IgD-negative memory B cell (primary cell): ENCODE measurements around the gene CMTM3. TPM values are rescaled to one million over a fixed set of nuclear protein-coding genes. Genes with fewer than 3 reads are reported as not detected.

Experiments used
- H3K27ac Mint-ChIP-seq, 3 donors: one replicate each; pipeline ENCODE4 v1.8.0; 2020 to 2022; ENCODE audit warnings: mild to moderate bottlenecking in 3 of 3, mixed read lengths in 3 of 3, moderate library complexity in 1 of 3
- H3K27me3 Mint-ChIP-seq: one replicate; pipeline ENCODE4 v1.8.0; 2021; ENCODE audit warnings: mixed read lengths
- H3K36me3 Mint-ChIP-seq: one replicate; pipeline ENCODE4 v1.8.0; 2020; ENCODE audit warnings: mild to moderate bottlenecking, mixed read lengths
- H3K4me1 Mint-ChIP-seq, 3 donors: one replicate each; pipeline ENCODE4 v1.8.0; 2020 to 2022; ENCODE audit warnings: mixed read lengths in 3 of 3, mild to moderate bottlenecking in 1 of 3
- H3K4me3 Mint-ChIP-seq, 4 donors: one replicate each; pipeline ENCODE4 v1.8.0; 2020 to 2022; ENCODE audit warnings: mild to moderate bottlenecking in 4 of 4, mixed read lengths in 4 of 4, moderate library complexity in 3 of 4
- H3K9me3 Mint-ChIP-seq, 3 donors: one replicate each; pipeline ENCODE4 v1.8.0; 2020 to 2021; ENCODE audit warnings: mixed read lengths in 3 of 3, mild to moderate bottlenecking in 1 of 3
- polyA plus RNA-seq: library from polyadenylated mRNA; unstranded; fragments of 300-500 nt; fragmentation: Illumina TruSeq; gene quantifications from one replicate; pipeline ENCODE4 v1.2.3, GENCODE V29; 2021

Gene CMTM3
- polyA plus RNA-seq, 1 donor from 2014 or later, result 5.2 TPM

- peaks cover 19% of the 10 kb centered on the region for H3K27me3 Mint-ChIP-seq
- no peak overlapping the region for H3K4me3 Mint-ChIP-seq
- no peaks in the 10 kb centered on the region for H3K9me3 Mint-ChIP-seq
- peaks cover 0 to 6% (median 5%) of the 10 kb centered on the region in 3 donors for H3K4me1 Mint-ChIP-seq
- H3K27ac Mint-ChIP-seq, result no peak overlapping the region
- H3K36me3 Mint-ChIP-seq, result no peaks in the 10 kb centered on the region
Measured at GRCh38 chr16:66574531-66574930, 30.0 kb upstream of the CMTM3 start.

DNA sequence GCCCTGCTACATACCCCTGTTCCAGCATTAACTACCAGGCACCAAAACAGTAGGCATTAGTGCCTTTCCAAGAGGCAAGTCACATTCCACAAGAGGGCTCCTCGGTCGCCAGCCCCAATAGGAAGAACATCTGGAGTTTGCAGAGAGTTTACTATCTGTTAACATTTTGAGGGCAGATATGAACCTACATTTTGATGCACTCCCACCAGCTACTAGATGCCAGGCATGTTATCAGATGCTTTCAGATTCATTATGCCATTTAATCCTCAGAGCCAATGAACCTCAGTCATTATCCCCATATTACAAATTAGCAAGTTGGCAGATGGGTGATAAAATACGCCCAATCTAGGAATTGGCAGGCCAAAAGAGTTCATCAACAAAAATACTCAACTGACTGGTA, 29.4 kb upstream of the CMTM3 start:
- H3K4me3 Mint-ChIP-seq, result no peak overlapping the region
- H3K36me3 Mint-ChIP-seq, result no peaks in the 10 kb centered on the region
- no peak overlapping the region for H3K27ac Mint-ChIP-seq
- peaks cover 0 to 6% (median 5%) of the 10 kb centered on the region in 3 donors for H3K4me1 Mint-ChIP-seq
- peaks cover 19% of the 10 kb centered on the region for H3K27me3 Mint-ChIP-seq
- no peaks in the 10 kb centered on the region for H3K9me3 Mint-ChIP-seq

- peaks cover 0 to 6% (median 5%) of the 10 kb centered on the region in 3 donors for H3K4me1 Mint-ChIP-seq
- H3K27ac Mint-ChIP-seq, result no peak overlapping the region
- H3K4me3 Mint-ChIP-seq, result no peak overlapping the region
- no peaks in the 10 kb centered on the region for H3K36me3 Mint-ChIP-seq
- no peaks in the 10 kb centered on the region for H3K9me3 Mint-ChIP-seq
- H3K27me3 Mint-ChIP-seq, result peaks cover 19% of the 10 kb centered on the region
Measured at GRCh38 chr16:66576296-66576695, 28.2 kb upstream of the CMTM3 start.

DNA sequence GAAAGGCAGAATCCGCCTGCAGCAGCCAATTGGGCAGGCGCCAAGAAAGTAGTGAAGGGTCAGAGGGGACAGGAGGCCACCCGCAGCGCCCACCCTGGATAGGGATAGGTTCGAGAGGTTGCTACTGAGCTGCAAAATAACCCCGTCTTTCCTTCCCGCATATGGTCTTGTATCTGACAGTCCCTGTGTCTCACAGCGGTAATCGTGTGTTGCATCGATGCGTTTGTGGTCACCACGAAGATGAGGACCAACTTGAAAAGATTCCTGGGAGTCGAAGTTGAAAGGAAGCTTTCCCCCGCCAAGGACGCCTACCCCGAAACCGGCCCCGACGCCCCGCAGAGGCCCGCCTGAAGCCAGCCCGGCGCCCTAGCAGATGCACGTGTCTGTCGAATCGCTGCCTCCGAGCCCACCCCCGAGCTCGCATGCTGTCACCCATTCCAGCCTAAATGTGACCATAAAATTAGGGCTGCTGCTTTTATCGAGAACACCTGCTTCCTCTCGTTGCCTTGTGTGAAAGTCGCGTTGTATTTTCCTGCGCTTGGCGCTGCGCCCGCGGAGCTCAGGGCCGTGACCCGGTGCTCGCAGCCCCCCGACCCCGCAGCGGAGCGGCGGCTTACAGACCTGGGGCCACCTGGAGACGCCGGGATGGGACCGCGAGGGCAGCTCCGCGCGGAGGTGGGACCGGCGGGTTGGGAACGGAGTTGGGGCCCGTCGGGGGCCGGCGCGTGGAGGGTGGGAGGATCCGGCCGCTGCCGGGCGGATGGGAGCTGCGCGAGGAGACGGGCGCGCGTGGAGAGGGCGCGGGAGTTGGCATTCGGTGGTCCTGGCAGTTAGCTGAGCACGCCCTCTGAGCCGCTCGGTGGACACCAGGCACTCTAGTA, 25.6 kb upstream of the CMTM3 start, which contains the start of gene CMTM2:
CMTM2 (plus strand) TSS at position 813 of the 881 bp plus-strand sequence. CDS start 145 bp downstream, outside the sequence.
- Mint-ChIP-seq H3K4me3 (peak within 1 kb of the TSS in 3 of 4 donors; percentile 10 to 83 (median 68)), H3K9me3 (peaks cover 0 to 1% (median 0%) of the 10 kb centered on the region in 3 donors), H3K4me1 (peaks cover 0 to 6% (median 5%) of the 10 kb centered on the region in 3 donors), H3K27ac (no peak within 1 kb of the TSS), H3K27me3 (peaks cover 19% of the 10 kb centered on the region), H3K36me3 (no peaks in the 10 kb centered on the region)

DNA sequence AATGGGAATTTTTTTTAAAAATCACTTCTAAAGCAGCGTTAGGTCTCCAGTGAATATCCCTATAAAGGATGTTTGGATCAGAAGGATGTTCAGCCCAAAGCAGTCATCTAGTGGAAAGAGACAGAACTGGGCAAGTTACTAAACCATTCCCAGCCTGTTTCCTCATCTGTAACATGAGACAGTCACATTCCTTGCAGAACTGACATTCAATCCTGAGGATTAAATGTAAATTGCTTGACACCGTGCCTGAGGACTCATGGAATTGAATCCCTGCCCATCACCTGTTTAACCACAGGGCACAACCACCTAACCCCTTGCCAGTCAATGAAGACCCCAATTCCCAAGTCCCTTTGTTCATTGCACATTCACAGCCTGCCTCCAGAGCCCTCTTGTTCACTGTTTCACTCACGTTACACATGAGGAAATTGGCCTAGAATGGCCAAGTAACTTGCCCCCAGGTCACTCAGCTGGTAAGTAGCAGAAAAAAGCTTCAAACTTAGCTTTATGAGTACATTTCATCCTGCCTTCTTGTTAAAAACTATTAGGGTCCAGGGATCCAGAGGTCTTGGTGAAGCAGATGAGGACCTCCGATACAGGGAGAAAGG, 23.8 kb upstream of the CMTM3 start:
- H3K9me3 Mint-ChIP-seq, result peaks cover 0 to 1% (median 0%) of the 10 kb centered on the region in 3 donors
- no peak overlapping the region for H3K27ac Mint-ChIP-seq
- no peaks in the 10 kb centered on the region for H3K36me3 Mint-ChIP-seq
- peaks cover 0 to 10% (median 5%) of the 10 kb centered on the region in 3 donors for H3K4me1 Mint-ChIP-seq
- H3K27me3 Mint-ChIP-seq, result peaks cover 23% of the 10 kb centered on the region
- H3K4me3 Mint-ChIP-seq, result no peak overlapping the region

GRCh38 chr16:66581246-66581952, 23.1 kb upstream of the CMTM3 start:
- no peak overlapping the region for H3K4me3 Mint-ChIP-seq
- H3K36me3 Mint-ChIP-seq, result no peaks in the 10 kb centered on the region
- H3K27me3 Mint-ChIP-seq, result peaks cover 22% of the 10 kb centered on the region
- H3K4me1 Mint-ChIP-seq, result peaks cover 0 to 12% (median 5%) of the 10 kb centered on the region in 3 donors
- peaks cover 0 to 1% (median 0%) of the 10 kb centered on the region in 3 donors for H3K9me3 Mint-ChIP-seq
- H3K27ac Mint-ChIP-seq, result peak overlapping the region in 1 of 3 donors; percentile 7

DNA sequence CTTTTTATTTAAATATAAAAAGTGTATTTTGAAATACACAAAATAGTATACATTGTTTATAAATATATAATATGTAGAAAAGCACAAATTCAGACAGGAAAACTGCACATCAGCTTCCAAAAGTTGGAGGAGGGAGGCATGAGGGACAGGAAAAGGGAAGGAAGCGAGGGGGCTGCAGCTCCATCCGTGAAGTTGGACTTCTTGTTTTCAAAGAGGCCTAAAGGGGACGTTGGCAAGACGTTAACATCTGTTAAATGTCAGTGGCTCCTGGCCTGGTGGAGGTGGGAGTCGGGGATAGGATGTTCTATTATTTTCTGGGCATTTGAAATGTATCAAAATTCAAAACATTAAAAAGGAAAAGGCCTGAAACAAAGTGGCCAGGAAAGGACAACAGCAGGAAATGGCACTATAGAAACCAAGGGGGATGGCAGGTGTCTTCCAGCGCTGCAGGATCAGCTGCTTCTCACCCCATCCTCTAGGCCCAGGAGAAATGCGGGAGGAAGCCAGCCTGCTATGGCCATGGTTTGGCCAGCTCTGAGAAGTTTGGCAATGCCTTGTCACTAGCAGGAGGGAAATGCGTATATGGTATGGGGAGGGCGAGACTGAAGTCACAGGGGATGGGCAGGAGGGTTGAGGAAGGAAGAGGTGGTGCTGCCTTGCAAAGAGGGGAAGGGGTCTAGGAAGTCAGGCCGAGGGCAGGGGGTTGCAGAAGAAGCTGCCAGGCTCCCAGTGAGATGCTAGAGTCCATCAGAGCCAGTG, 18.8 kb upstream of the CMTM3 start:
- no peak overlapping the region for H3K27ac Mint-ChIP-seq
- no peaks in the 10 kb centered on the region for H3K36me3 Mint-ChIP-seq
- H3K4me3 Mint-ChIP-seq, result no peak overlapping the region
- H3K9me3 Mint-ChIP-seq, result peaks cover 0 to 1% (median 0%) of the 10 kb centered on the region in 3 donors
- H3K4me1 Mint-ChIP-seq, result peaks cover 7 to 18% (median 14%) of the 10 kb centered on the region in 3 donors
- H3K27me3 Mint-ChIP-seq, result peaks cover 8% of the 10 kb centered on the region

DNA sequence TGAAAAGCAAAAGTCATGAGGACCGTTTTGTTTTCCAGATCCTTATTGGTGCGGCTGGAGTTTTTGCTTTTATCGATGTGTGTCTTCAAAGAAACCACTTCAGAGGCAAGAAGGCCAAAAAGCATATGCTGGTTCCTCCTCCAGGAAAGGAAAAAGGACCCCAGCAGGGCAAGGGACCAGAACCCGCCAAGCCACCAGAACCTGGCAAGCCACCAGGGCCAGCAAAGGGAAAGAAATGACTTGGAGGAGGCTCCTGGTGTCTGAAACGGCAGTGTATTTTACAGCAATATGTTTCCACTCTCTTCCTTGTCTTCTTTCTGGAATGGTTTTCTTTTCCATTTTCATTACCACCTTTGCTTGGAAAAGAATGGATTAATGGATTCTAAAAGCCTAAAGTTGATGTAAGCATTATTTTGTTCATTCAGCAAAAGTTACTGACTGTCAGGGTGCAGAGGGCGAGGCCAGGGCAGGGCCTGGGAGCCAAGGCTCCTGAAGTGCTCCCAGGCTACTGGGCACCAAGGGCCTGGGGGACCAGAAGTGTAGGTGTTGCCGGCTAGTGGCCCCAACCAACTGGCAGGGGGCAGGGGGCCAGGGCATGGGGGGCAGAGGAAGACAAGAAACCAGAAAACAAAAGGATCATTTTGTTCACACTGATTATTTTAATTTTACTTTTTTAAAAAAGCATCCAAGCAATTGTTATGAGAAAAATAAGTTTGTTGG, 16.5 kb upstream of the CMTM3 start:
- peaks cover 7 to 18% (median 14%) of the 10 kb centered on the region in 3 donors for H3K4me1 Mint-ChIP-seq
- H3K27me3 Mint-ChIP-seq, result peaks cover 17% of the 10 kb centered on the region
- peak overlapping the region in 1 of 4 donors; percentile 63 for H3K4me3 Mint-ChIP-seq
- no peaks in the 10 kb centered on the region for H3K36me3 Mint-ChIP-seq
- no peaks in the 10 kb centered on the region for H3K9me3 Mint-ChIP-seq
- H3K27ac Mint-ChIP-seq, result no peak overlapping the region

DNA sequence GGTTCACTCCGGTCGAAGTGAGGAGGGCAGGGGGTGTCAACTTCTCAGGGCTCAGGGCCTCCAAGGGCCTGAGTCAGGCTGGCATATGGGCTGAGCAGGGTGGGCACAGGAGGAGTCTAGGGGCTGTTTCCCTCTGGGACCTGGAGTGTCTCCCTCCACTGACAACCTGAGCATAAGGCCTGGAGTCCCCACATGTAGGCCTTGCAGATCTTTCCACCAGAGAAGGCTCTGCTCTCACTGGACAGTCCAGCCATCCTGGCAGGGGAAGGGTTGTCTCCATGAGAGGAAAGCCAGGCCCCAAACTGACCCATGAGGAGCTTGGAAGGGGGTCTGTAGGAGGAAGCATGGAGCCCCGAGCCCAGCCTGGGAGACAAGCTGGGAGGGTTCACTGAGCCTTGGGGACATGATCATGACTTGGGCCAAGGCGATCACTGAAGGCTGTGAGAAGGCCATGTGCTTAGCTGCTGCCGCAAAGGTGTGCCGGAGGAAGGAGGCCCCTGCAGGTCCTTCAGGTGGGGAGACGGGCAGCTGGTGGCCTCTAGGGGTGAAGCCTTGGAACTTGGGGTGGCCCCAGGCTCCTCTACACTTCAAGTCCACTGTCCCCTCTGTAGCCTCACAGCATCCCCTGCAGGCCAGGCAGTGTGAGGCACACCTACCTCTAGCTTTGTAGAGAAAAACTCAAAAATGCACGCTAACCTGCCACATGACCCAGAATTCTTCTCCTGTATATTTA, 15.4 kb upstream of the CMTM3 start:
- peaks cover 17% of the 10 kb centered on the region for H3K27me3 Mint-ChIP-seq
- peaks cover 2% of the 10 kb centered on the region for H3K36me3 Mint-ChIP-seq
- H3K4me1 Mint-ChIP-seq, result peaks cover 7 to 18% (median 14%) of the 10 kb centered on the region in 3 donors
- H3K9me3 Mint-ChIP-seq, result no peaks in the 10 kb centered on the region
- peak overlapping the region in 1 of 3 donors; percentile 40 for H3K27ac Mint-ChIP-seq
- peak overlapping the region in 3 of 4 donors; percentile 63 to 86 (median 72) for H3K4me3 Mint-ChIP-seq

GRCh38 chr16:66590322-66590721, 14.2 kb upstream of the CMTM3 start:
- peak overlapping the region; percentile 26 to 86 (median 72) for H3K4me3 Mint-ChIP-seq
- H3K27me3 Mint-ChIP-seq, result peaks cover 23% of the 10 kb centered on the region
- peaks cover 13 to 21% (median 14%) of the 10 kb centered on the region in 3 donors for H3K4me1 Mint-ChIP-seq
- peak overlapping the region in 2 of 3 donors; percentile 12 to 18 for H3K27ac Mint-ChIP-seq
- H3K9me3 Mint-ChIP-seq, result no peaks in the 10 kb centered on the region
- peaks cover 2% of the 10 kb centered on the region for H3K36me3 Mint-ChIP-seq

DNA sequence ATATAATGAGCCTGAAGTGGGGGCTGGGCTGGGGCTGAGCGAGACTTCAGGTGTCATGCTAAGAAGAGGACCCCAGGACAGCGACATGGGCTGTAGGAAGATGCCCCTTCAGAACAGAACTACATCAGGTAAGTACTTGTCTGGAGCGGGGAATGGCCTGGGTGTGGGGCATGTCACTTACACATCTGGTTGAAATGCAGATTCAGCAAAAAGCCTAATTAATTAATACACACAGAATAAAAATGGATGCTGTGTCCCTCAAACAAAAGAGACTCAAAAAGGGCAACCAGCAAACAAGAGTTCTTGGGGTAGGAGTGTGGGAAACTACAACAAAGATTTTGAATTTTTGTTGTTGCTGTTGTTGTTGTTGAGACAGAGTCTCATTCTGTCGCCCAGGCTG, 13.5 kb upstream of the CMTM3 start:
- H3K36me3 Mint-ChIP-seq, result peaks cover 2% of the 10 kb centered on the region
- H3K27me3 Mint-ChIP-seq, result peaks cover 19% of the 10 kb centered on the region
- H3K27ac Mint-ChIP-seq, result no peak overlapping the region
- H3K4me1 Mint-ChIP-seq, result peaks cover 13 to 16% (median 14%) of the 10 kb centered on the region in 3 donors
- H3K9me3 Mint-ChIP-seq, result no peaks in the 10 kb centered on the region
- no peak overlapping the region for H3K4me3 Mint-ChIP-seq

GRCh38 chr16:66592241-66592640, 12.3 kb upstream of the CMTM3 start:
- peaks cover 19% of the 10 kb centered on the region for H3K27me3 Mint-ChIP-seq
- H3K9me3 Mint-ChIP-seq, result no peaks in the 10 kb centered on the region
- H3K4me3 Mint-ChIP-seq, result no peak overlapping the region
- H3K36me3 Mint-ChIP-seq, result peaks cover 2% of the 10 kb centered on the region
- peaks cover 14 to 16% (median 15%) of the 10 kb centered on the region in 3 donors for H3K4me1 Mint-ChIP-seq
- no peak overlapping the region for H3K27ac Mint-ChIP-seq

DNA sequence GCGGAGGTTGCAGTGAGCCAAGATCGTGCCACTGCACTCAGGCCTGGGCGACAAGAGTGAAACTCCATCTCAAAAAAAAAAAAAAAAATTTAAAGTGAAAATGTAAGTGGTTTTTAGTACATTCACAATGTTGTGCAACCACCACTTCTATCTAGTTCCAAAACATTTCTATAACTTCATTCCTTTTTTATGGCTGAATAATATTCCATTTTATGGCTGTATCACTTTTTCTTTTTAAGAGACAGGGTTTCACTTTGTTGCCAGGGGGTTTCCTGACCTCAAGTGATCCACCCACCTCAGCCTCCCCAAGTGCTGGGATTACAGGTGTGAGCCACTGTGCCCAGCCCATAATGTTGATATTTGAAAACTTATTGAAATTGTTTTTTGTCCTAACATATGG, 11.7 kb upstream of the CMTM3 start:
- Mint-ChIP-seq H3K9me3 (no peaks in the 10 kb centered on the region), H3K4me3 (no peak overlapping the region), H3K27me3 (peaks cover 21% of the 10 kb centered on the region), H3K36me3 (peaks cover 2% of the 10 kb centered on the region), H3K27ac (peak overlapping the region in 1 of 3 donors; percentile 31), H3K4me1 (peaks cover 13 to 17% (median 16%) of the 10 kb centered on the region in 3 donors)
